ENCODE data around the gene NREP.

NREP gene

DNA sequence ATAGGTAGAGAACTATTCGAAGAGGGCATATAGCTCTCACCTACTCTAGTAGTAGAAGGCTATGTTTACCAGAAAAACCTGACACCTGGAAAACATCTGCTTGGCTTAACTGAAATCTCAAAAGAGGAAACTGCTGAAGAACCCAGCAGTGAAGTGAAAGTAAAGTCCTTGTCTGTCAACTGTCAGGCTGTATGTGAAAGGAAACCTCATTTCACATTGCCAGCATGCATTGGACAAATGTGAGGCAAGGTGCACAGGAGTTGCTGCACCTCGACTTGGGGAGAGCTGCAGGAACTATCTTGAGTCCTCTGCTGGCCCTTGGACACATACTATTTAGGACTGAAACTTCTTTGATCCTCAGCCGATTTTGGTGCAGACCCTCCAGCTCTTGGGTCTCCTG lies 53.3 kb downstream of the NREP start:
- H3K4me3 ChIP-seq (ENCODE audit: low read depth, low read length), result no peak overlapping the region
- TF ChIP-seq, protein P1, sequence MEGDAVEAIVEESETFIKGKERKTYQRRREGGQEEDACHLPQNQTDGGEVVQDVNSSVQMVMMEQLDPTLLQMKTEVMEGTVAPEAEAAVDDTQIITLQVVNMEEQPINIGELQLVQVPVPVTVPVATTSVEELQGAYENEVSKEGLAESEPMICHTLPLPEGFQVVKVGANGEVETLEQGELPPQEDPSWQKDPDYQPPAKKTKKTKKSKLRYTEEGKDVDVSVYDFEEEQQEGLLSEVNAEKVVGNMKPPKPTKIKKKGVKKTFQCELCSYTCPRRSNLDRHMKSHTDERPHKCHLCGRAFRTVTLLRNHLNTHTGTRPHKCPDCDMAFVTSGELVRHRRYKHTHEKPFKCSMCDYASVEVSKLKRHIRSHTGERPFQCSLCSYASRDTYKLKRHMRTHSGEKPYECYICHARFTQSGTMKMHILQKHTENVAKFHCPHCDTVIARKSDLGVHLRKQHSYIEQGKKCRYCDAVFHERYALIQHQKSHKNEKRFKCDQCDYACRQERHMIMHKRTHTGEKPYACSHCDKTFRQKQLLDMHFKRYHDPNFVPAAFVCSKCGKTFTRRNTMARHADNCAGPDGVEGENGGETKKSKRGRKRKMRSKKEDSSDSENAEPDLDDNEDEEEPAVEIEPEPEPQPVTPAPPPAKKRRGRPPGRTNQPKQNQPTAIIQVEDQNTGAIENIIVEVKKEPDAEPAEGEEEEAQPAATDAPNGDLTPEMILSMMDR (IDR thresholded peaks at IDR 0.05; ENCODE audit: low read depth, low read length, missing control alignments), result no peak
- DNase-seq (ENCODE audit: low read depth), result peak; percentile 60

DNA sequence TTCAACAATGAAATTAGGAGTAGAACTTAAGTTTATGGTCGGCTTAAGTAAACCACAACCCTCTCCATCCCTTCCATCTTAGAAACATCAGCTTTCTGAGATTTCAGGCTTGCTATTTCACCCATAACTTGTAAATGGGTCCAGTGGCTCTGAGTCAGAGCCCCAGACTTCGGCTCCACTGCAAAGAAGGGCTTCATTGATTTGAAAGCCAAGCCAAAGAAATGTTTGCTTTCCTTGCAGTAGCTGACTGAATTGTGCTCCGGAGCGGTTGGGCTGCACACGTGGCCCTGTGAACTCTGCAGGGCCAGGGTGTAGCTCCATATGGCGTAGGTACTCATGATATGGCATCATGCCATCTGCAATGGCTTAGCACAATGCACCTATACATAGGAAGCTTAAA lies 57.0 kb downstream of the NREP start:
- TF ChIP-seq, protein P1 (IDR thresholded peaks at IDR 0.05; ENCODE audit: low read depth, low read length, missing control alignments), result no peak
- no peak for DNase-seq (ENCODE audit: low read depth)
- no peak overlapping the region for H3K4me3 ChIP-seq (ENCODE audit: low read depth, low read length)

DNA sequence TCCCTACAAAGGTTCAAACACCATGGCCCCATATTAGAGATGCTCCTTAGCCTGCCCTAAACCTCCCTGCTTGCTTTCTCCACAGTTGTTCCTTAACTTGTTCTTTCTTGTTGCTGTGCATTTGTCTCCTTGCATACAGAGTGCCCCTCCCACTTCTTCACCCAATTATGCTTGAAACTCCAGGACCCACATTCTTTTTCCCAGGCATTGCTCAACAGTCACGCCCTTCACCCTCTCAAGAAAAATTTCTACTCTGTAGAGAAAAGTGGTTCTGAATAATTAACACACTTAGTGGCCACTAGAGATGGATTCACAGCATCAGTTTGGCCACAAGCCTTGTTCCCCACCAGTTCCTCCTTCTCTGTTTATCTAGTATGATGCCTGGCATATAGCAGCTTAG lies 57.7 kb downstream of the NREP start:
- DNase-seq (ENCODE audit: low read depth), result no peak
- TF ChIP-seq, protein P1 (IDR thresholded peaks at IDR 0.05; ENCODE audit: low read depth, low read length, missing control alignments), result no peak
- H3K4me3 ChIP-seq (ENCODE audit: low read depth, low read length), result no peak overlapping the region

DNA sequence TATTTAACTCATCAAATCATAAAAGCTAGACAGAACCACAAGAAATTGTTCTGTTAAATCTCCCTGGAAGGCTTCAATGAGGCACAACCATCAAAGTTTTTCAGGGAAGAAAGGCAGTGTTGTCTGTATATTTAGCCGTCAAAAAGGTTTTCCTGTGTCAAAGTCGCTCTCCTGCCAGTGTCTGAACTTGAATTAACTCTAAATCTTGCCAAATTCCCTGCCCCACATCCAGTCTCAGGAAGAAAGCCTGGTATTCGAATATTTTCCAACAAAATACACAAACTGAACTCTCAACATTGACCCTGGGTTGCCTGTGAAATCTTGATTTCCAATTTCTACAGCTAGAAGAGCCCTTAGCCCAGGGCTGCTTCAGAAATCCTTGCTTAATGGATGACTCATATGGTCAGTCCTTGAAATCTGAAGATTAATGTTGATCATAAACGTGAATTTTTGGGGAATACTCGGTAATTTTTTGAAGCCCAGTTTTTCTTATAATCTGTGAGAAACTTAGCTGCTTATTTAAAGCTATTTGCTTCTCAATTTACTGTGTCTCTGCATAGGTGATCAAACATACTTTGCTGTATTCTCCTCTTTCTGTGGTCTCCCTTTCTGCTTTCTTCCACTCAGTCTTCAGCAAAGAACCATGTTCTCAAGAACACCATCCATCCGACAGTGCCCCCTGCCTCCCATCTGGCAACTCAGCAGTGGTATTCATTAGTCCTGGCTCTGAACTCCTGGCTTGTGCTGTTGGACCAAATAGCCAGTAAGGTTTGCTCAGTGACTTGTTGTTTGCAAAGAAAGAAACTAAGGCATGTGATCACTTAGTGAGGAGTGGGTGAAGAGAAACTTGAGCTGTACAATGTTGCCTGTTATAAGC lies 58.9 kb downstream of the NREP start:
- no peak overlapping the region for H3K4me3 ChIP-seq (ENCODE audit: low read depth, low read length)
- TF ChIP-seq, protein P1 (IDR thresholded peaks at IDR 0.05; ENCODE audit: low read depth, low read length, missing control alignments), result no peak
- DNase-seq (ENCODE audit: low read depth), result no peak

DNA sequence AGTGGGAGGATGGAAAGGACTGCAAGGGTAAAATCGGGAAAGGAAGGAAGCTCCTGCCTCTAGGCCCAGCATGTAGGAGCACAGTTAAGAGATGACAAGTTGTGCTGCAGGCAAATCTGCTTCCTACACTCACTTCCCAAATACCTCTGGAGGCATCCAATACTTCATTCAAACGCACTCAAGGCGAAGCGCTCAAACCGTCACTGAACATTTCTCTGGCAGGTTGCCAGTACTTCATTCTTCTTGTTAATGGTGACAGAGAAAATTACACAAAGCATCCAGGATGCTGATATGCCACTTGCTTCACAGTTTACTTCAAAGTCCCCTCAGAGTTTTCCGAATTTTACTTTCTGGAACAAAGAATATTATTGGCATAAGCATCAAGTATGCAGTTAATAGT lies 59.8 kb downstream of the NREP start:
- DNase-seq (ENCODE audit: low read depth), result no peak
- TF ChIP-seq, protein P1 (IDR thresholded peaks at IDR 0.05; ENCODE audit: low read depth, low read length, missing control alignments), result no peak
- H3K4me3 ChIP-seq (ENCODE audit: low read depth, low read length), result no peak overlapping the region

DNA sequence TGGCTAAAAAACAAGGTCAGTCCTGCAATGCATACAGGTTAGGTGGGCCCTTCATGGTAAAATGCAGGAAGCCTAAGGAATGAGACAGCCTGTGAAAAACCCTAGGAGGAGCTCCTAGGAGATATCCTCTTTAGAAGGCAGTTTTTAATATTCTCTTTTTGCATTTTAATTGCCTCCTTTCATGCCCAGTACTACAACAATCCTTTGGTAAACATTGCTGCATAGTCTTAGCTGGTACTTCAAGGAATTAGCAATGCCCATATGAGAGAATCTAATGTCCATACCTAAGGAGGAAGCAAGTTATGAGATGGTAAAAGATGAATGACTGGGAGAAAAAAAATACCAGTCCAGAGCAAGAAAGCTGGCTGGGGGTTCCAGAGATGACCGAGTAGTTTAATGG lies 61.0 kb downstream of the NREP start:
- TF ChIP-seq, protein P1 (IDR thresholded peaks at IDR 0.05; ENCODE audit: low read depth, low read length, missing control alignments), result no peak
- DNase-seq (ENCODE audit: low read depth), result no peak
- H3K4me3 ChIP-seq (ENCODE audit: low read depth, low read length), result no peak overlapping the region

DNA sequence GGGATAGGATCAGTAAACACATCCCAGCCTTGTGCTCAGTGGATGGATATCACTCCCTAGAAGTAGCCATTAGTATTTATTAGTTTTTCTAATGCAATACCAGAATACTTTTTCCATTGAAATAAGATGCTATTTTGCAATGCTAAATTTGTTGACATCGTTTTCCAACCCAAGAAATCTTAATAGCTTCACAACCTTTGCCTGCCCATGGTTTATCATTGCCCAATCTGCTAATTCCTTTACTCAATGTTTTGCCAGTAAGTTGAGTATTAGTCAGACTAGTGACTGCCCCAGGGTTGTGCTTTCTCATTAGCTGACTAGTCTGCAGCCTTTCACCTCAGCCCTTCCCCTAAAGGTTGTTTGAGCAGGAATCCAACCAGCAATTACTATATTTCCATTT lies 62.9 kb downstream of the NREP start:
- no peak overlapping the region for H3K4me3 ChIP-seq (ENCODE audit: low read depth, low read length)
- TF ChIP-seq, protein P1 (IDR thresholded peaks at IDR 0.05; ENCODE audit: low read depth, low read length, missing control alignments), result no peak
- DNase-seq (ENCODE audit: low read depth), result no peak

Measured in GM12864 (cell line).